Loucy (cell line): ENCODE data around the gene STRN.

Experiments used
- EZH2phosphoT487 ChIP-seq: fragments of 200-600 bp; IDR thresholded peaks from 2 replicates; pipeline ENCODE4 v1.6.1; 2018; ENCODE audit warnings: antibody characterized with exemption, mild to moderate bottlenecking, moderate library complexity, borderline replicate concordance
- TF ChIP-seq, protein P1 (sequence below): fragments of 200-600 bp; sonication (generic); conservative IDR thresholded peaks from 2 replicates; pipeline ENCODE4 v1.5.1; 2014; ENCODE audit warnings: mild to moderate bottlenecking, antibody characterized with exemption, low read length

DNA sequence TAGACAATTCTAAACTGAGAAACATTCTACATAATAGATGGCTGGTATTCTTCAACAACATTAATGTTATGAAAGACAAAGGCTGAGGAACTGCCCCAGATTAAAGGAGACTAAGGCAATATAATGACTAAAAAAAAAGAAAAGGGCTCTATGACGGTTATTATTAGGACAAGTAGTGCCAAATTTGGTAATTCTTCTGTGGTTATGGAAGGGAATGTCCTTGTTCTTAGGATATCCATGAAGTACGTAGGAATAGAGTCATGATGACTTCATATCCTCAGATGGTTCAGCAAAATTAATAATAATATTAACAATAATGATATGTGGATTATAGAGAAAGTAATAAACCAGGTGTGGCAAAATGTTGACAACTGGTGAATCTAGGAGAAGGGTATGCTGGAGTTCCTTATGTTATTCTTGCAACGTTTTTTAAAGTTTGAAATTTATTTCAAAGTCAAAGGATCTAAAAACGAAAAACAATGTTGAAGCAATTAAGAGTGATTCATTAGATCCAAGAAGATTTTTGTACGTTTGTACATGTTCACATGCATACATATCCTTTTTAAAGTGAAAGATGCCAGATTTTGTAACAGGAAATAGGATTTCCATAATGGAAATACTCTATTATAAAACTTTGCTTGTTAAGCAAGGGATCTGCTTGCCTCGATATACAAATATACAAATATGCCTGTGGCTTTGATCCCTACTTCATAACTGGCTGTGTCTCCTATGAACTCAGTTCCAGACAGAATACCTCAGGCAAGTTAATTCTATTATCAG is 27.7 kb upstream of the STRN start:
- TF ChIP-seq, protein P1, sequence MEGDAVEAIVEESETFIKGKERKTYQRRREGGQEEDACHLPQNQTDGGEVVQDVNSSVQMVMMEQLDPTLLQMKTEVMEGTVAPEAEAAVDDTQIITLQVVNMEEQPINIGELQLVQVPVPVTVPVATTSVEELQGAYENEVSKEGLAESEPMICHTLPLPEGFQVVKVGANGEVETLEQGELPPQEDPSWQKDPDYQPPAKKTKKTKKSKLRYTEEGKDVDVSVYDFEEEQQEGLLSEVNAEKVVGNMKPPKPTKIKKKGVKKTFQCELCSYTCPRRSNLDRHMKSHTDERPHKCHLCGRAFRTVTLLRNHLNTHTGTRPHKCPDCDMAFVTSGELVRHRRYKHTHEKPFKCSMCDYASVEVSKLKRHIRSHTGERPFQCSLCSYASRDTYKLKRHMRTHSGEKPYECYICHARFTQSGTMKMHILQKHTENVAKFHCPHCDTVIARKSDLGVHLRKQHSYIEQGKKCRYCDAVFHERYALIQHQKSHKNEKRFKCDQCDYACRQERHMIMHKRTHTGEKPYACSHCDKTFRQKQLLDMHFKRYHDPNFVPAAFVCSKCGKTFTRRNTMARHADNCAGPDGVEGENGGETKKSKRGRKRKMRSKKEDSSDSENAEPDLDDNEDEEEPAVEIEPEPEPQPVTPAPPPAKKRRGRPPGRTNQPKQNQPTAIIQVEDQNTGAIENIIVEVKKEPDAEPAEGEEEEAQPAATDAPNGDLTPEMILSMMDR: no peak
- no peak for TF ChIP-seq EZH2phosphoT487
